IPS DF 19.7 (cell line): ENCODE data around the gene TUBAL3.
"Not testable (repeated sequence)": the region's sequence is repeated elsewhere in the genome, so short reads cannot be mapped to it uniquely, and the experiment has no call there.

Source experiments
- DNase-seq: peaks from one replicate; pipeline ENCODE4 v3.0.0-alpha.2; 2013; ENCODE audit warnings: low read depth, low spot score

Gene TUBAL3

DNA sequence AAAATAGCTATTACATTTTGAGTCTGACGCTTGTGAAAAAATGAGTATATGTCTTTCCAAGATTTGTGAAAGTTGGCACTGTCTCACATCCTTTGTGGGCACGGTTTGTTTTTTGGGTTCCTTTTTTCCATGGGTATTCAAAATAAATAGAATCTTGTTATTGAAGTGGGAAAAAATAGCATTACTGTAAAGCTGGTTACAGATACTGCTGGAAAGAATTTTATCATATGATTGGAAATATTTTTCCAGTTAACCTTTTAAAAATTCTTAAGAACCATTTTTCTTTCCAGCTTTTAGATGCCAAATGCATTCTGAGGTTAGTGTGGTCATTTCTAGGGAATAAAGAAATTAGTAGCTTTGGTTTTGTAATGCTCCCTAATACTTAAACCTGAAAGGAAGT lies 19.1 kb upstream of the TUBAL3 start:
- DNase-seq: no peak

- DNase-seq: no peak
Measured at GRCh38 chr10:5419466-5420094, 15.0 kb upstream of the TUBAL3 start.

DNA sequence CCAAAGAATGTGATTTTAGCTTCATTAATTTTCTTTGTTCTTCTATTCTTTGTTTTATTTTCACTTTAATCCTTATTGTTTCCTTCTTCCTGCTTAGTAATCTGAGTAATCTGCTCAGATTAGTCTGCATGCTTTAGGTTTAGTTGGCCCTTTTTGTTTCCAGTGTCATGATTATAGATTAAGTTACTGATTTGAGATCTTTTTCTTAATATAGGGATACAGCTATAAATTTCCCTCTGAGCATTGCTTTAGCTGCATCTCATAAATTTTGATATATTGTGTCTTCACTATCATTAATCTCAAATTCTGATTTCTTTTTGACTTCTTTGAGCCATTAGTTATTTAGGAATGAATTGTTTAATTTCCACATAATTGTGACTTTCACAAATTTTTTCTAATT lies 14.0 kb upstream of the TUBAL3 start:
- DNase-seq: no peak

DNA sequence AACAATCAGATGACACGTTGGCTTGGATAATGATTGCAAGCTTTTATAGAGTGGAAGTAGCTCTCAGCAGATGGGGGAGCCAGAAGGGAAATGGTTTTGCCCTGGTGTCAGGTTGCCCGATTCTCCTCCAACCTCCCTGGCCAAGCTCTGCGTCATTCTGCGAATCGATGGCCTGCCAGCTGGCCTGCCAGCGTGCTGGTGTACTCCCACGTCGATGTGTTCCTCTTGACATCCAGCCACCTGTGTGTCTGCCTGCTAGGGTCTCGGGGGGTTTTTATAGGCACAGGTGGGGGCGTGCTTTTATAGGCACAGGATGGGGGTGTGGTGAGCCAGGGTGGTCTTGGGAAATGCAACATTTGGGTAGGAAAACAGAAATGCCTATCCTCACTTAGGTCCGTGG lies 12.4 kb upstream of the TUBAL3 start:
- DNase-seq: peak; percentile 38

DNA sequence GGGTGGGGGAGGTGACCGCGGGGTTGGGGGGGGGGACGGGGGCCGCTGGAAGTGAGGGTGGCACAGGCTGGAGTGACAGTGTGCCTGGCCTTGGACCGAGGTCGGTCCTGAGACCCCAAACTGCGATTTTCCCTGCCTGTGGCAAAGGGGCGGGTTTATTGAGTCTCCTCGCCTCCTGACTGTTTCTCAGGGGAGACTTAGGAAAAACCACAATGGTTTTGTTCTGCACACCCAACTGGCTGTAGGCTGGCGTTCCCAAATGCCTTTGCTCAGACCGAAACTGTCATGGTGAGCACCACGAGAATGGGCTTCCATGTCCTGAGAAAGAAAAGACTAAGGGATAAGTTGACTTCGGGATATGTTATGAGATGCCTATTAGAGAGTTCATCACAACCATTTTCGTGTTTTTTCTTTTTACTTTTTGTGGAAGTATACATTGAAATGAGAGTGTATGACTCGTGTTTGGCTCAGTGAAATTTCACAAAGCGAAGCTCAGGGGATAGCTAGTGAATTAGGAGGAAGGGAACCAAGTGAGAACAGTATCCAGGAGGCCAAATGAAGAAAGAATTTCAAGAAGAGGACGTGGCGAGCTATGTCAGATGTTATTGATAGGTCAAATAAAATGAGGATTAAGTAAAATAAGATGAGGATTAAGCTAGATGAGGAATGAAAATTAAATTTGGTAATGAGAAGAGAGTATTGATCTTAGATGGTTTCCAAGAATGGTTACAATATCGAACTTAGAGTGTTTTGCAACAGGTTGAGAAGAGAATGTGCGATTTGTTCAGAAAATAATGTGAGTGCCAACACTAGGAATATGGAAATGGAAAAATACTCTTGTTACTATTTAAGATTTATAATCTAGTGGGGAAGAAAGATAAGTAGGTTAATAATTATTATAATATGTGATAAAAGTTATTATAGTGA lies 8.6 kb upstream of the TUBAL3 start:
- DNase-seq: no peak

DNA sequence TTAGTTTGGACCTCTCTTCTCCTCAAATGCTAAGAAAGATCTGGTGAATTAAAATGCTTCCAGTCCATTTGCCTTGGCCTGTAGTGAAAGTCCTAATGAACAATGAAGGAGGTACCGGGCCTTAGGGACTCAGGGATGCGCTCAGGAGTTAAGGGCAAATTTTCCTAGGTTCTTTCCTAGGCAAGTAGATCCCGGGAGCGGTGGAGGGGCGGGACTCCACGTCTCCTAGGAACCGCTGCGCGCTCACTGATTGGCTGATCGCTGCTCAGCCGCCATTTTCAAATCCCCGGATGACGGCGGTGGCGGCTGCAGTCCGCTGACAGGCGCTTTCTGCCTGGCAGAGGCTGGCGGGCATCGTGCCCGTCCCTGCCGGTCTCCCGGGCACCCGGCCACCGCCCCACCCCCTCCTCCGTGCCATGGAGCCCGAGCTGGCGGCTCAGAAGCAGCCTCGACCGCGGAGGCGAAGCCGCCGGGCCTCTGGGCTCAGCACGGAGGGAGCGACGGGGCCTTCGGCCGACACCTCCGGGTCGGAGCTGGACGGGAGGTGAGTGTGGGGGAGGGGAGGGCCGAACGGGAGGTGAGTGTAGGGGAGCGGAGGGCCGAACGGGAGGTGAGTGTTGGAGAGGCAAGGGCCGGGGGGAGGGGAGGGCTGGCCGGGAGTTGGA lies 7.8 kb upstream of the TUBAL3 start, which contains the start of gene NET1:
Gene NET1 (plus strand): TSS at position 281 of the 665 bp plus-strand sequence. CDS start 136 bp downstream, at position 417.
- peak; percentile 74 for DNase-seq

- DNase-seq: no peak
Measured at GRCh38 chr10:5411941-5412276, 7.3 kb upstream of the TUBAL3 start.

DNA sequence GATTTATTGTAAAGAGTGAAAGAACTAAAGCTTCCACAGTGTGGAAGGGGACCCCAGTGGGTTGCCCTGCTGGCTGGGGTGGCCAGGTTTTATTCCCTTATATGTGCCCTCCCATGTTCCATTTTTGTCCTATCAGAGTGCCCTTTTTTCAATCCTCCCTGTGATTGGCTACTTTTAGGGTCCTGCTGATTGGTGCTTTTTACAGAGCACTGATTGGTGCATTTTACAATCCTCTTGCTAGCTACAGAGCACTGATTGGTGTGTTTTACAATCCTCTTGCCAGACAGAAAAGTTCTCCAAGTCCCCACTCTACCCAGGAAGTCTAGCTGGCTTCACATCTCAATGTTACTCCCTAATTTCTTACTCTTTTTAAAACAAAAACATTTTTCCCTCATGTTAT lies 6.2 kb upstream of the TUBAL3 start:
- not testable (repeated sequence) for DNase-seq

DNA sequence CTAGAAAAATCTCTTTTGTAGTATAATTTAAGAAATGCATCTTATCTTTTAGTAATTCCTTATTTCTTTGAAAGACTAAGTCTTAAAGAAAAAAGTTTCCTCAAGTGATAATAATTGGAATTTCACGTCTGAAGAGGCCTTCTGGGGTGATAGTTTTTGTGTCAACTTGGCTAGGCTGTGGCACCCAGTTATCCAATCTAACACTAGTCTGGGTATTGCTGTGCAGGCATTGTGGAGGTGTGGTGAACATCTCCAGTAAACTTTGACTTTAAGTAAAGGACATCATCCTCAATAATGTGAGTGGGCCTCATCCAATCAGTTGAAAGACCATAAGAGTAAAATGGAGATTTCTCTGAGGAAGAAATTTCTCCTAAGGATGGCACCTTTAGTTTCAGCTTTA lies 2.3 kb upstream of the TUBAL3 start:
- no peak for DNase-seq

DNA sequence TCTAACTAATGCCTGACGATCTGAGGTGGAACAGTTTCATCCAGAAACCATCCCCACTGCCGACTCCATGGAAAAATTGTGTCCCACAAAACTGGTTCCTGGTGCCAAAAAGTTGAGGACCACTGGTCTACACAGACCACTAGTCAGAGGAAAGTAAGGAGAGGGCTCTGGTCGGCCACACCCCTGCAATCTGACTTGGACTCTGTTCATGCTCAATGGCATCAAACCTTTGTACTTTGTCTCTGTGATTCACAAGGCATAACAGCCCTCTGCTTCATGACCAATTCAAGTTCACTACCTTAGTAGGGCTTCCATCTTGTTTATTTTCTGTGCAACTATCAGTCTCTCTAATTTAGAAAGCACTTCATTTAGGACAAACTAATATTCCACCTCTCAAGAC lies 1.8 kb downstream of the TUBAL3 start:
- no peak for DNase-seq

DNA sequence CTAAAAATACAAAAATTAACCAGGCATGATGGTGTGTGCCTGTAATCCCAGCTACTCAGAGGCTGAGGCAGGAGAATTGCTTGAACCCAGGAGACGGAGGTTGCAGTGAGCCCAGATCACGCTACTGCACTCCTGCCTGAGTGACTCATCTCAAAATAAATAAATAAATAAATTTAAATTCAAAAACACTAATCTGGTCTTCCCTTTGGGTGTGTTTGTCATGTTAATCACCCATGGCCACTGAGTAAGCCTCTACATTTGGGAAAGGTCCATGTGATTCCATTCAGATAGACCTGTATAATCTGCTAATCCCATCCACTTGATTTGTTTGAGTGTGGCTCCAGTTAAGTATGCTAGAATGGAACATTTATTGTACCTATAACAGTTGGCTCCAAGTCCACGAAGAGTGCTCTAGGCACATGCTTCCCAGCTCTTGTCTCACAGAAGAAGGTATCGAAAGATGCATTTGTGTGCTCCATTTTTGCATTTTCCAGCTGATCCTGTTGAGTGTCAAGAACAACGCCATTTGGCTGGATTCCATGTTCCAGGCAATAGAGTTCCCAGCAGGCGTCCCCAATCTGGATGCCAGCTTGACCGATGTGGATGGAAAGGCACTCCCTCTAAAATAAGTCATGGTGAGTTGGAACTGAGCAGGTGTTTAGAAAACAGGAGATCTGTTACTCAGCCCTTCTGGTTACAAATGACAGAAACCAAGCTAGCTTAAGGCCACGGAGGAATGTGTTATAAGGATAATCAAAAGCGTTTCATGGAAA lies 4.0 kb downstream of the TUBAL3 start:
- DNase-seq: no peak

- no peak for DNase-seq
Measured at GRCh38 chr10:5399332-5399731, 5.3 kb downstream of the TUBAL3 start.

DNA sequence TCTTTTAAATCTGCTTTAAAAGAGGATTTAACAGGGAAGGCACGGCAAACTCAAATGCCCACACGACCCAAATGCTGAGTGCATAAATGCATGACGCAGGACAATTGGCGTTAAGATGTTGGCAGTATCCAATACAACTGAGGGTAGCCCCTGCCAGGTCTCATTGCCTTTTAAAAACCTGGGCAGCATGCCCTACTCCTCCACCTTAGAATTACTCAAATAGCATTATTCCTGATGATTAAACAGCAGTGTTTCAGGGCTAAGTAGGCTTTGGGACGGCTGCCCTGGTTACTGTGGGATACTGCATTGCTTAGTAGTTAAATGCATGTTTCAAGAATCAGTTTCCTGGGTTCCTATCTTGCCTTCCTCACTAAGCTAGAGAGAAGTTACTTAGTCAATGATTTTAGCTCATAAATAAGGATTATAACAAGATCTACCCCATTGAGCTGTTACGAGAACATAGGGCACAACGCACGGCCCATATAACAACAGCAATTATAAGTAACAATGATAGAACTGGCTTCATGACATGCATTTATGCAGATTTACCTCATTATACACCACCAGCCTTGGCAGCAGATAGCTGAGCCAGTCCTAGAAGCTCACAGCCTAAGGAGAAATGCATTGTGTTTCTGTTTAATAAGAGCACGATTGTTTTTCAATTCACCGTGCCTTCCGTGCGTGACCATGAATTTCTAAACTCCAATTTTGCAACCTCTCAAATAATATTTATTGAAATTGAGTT lies 7.9 kb downstream of the TUBAL3 start:
- DNase-seq: no peak

GRCh38 chr10:5395168-5395567 lies 9.5 kb downstream of the TUBAL3 start:
- DNase-seq: no peak

DNA sequence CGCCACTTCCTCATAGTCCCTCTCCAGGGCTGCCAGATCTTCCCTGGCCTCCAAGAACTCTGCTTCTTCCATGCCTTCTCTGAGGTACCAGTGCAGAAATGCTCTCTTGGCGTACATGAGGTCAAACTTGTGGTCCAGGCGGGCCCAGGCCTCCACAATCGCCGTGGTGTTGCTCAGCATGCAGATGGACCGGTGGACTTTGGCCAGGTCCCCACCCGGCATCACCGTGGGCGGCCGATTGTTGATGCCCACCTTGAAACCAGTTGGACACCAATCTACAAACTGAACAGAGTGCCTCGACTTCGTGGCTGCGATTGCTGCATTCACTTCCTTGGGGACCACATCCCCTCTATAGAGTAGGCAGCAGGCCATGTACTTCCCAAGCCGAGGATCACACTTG lies 11.1 kb downstream of the TUBAL3 start:
- DNase-seq: no peak

DNA sequence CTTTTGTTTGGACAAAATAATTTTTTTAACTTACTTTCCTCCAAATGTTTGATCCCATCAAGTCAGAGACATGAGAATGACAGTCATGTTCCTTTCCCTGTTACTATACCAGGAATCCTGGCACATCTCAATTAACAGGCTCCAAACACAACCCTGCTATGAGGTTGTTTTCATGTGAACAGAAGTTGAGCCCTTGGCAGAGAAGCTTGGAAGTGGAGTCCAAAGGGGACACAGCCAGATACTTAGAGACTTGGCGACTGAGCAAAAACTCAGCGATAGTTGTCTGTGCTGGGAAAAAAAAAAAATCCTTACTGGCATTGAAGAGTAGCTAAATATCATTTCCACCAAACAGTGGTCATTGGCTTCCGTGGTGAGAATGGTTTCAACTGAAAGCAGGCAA lies 12.8 kb downstream of the TUBAL3 start:
- DNase-seq: no peak

- DNase-seq: no peak
Measured at GRCh38 chr10:5390607-5391205, 13.9 kb downstream of the TUBAL3 start.

DNA sequence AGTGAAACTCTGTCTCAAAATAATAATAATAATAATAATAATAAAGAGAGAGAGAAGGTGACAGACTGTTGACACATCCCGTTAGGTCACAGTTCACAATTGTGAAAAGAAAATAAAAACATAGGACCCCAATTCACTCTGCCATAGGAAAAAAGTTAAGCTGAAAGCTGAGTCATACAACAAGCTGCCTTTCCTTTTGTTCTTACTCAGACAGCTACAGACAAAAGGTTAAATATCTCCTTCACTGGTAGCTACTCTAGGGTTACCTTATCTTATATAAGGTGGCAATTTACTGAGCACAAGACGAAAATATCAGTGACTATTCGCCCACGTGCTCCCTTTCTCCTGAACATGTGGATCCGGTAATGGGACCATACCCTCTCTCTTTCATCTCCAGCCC lies 17.5 kb downstream of the TUBAL3 start:
- DNase-seq: no peak

GRCh38 chr10:5385224-5385623 lies 19.4 kb downstream of the TUBAL3 start:
- DNase-seq: peak; percentile 52

- DNase-seq: no peak
Measured at GRCh38 chr10:5381187-5381586, 23.4 kb downstream of the TUBAL3 start.

GRCh38 chr10:5380395-5380794 lies 24.2 kb downstream of the TUBAL3 start:
- DNase-seq: not testable (repeated sequence)
